DMS53 (cell line): ENCODE data around the gene MYO16.

Experiments
- DNase-seq: peaks from one replicate; lab custom pipeline; 2025; lab: John Stamatoyannopoulos, UW

The MYO16 gene

DNA sequence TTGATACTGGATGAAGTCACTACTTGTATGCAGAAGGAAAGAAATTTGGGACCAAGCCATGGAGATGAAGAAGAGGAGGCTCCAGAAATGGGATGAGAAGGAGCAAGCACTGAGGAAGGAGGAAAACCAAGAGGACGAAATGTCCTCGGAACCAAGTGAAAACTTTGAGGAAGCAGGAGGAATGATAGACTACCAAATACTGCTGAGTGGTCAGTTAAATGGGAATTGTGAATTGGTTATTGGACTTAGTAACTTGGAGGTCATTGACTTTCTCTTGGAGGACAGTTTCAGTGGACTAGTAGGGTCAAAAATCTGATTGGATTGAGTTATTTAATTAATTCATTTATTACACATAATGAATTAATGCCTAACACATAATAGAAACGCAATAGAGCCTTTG lies 167.9 kb downstream of the MYO16 start:
- no peak for DNase-seq

DNA sequence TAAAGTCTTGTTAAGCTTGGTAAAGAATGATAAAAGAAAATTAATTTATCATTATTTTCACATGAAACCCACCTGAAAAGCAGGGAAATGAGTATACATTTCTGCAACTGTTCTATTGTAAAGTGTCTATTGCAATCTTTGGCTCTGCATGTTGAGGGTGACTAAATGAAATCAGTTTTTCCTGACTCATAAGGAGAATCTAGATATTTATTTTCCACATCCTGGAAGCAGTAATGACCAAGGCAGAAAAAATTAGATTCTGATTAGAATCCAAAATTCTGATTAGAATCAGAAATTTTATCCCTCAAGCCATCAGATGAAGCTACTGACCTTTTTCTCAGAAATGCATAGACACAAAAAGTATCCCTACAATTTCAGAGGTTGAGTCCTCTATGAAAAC lies 178.4 kb downstream of the MYO16 start:
- no peak for DNase-seq

DNA sequence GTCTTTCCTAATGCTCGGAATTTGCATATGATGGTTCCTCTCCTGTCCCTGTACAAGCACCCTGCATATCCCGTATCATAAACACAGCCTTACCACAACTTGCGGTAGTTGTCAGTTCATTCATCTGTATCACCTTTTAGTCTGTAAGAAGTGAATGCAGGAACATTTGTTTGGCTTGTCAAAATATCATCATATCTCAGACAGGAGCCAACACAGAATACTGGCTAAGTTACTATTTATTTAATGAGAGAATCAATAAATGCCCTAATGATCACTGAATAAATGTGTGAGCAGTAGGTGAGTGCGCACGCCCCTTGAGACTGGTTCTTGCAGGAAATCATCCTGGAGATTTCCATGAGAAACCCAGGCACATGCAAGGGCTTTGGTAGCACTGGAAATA lies 182.8 kb downstream of the MYO16 start:
- DNase-seq, result no peak

DNA sequence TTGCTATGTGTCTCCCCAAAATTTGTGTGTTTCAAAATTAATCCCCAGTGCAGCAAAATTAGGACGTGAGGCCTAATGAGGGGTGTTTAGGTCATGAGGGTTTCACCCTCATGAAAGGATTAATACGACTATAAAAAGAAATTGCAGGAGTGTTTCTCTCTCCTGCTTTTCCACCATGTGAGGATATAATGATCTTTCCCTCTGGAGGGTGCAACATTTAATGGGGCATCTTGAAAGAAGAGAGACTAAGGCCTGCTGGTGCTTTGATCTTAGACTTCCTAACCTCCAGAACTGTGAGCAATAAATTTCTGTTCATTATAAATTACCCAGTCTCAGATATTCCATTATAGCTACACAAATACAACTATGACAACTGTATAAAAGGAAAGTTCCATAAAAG lies 183.2 kb downstream of the MYO16 start:
- no peak for DNase-seq

DNA sequence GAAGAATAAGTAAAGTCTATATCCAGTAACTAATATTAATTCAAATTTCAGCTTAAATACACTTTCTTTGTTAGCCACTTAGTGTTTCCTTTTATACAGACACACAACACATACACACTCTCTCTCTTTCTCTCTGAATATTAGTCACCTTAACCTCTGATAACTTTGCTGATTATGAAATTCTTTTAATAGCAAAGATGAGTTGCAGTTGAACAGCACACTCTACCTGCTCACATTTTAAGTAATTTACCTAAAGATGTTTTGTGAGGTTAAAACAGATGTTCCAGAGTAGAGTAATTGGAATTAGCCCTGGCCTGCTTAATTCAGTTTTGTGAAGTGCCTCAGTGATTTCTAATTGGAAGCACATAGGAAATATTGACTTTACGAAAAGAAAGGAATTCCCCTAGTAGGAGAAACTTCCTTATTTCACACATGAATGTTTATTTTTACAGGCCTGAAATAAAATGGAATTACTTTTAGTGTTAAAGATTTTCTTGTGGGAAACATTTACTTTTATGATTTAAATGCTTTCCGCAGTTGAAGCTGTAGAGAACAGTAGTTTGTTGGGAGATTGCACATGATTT lies 184.3 kb downstream of the MYO16 start:
- no peak for DNase-seq

DNA sequence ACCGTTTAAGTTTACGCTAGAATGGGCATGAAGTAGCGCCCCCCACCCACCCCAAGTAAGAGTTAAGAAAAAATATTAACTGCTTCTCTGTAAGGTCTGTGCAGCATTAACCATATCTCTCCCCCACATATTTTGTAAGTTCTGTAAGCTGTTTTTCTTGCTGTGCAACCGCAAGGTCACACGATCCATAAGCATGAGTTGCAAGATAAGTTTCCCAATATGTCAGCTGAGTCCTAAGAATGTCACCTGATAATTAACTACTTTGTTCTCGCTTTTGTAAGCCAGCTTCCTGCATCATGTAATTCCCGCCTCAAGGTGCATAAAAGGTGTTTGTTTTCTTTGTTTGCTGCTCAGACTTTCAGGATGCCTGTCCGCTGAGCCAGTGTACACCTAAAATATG lies 187.0 kb downstream of the MYO16 start:
- no peak for DNase-seq

DNA sequence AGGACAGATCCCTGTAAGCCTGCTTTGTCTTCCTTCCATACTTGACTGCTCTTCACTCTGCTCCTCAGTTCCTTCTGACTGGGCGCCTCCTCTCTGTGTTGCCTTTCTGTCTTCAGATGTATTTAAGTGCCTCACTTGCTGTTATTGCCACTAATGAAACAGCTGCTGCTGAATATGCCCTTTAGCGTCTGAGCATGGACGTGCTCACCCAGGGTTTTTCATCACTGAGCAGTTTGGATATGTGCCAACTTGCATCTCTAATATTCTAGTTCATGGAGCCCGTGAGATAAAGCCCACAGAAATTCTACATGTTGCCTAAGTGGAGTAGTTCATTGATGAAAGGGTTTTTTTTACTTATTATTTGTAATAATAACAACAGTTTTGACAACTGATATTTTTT lies 198.2 kb downstream of the MYO16 start:
- DNase-seq, result no peak

DNA sequence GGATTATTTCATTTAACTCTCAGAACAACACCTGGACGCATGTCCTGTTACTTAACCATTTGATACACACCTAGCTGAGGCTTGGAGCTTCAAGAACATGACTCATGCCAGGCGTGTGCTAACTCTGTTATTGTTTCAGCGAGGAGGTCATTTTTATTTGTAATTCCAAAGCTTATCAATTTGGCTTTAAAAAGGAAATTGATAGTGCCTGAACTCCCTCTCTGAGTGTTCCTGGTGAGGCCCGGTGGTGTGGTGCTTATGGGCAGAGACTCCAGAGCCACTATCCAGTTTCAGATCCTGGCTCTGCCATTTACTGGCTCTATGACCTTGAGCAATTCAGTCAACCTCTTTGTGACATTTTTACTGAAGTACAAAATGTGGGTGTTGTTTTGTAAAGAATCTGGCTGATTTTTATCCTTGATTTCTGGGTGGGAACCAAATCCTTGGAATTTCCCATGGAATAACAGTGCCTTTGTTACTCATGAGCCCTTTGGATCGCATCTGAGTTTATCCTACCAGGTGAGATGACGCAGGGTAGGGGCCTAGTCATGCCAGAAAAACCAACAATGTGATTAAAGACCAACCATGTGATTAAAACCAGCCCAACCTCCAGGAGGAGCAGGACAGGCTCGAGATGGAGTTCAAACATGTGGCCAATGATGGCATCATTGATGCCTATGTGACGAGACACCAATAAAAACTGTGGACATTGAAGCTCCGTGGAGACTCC lies 198.8 kb downstream of the MYO16 start:
- DNase-seq, result no peak

DNA sequence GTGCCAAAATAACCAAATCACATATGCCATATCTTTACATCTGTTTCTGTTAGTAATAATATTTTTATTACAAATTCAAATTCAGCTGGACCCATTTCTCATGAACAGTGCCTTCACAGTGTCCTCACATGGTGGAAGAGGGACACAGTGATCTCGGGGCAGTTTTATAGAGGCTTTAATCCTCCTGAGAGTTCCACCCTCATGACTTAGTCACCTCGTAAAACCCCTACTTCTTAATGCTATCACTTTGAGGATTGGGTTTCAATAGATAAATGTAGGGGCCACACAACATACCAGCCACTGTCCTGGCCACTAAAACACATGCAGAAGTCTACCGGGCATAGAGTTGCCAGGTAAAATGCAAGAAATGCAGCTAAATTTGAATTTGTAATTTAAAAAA lies 201.5 kb downstream of the MYO16 start:
- no peak for DNase-seq

DNA sequence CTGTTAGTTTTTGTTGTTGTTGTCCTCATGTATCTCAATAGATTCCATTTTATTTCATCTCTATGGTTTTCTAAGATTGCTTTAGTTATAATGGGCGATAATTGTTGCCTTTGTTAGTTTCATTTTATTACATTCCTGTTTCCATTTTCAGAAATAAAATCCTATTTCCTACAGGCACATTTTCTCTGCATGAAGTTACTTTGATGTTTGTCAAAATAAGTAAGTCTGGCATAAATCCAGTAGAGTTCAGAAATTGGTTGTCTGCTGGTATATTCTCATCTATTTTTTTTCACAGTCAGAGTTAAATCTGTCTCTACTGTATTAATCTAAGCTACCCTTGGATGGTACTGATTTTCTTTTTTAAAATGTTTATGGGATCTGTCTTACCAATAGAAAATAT lies 204.1 kb downstream of the MYO16 start:
- no peak for DNase-seq

DNA sequence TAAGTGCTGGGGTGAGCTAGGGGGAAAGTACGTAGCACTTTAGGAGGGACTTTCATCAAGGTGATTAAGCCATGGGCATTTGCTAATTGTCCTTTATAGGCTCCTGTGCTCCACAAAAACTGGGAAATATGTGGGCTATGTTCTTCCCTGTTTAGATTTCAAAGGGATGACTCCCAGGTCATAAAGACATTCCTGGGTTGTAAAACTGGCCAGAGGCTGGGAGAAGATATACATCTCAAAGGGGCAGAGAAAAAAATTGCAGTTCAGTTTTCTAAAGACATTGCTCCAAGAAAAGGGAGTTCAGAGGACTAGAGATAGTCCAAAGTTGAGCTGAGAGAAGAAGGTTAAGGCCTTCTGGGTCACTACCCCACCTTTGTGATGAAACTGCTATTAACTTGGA lies 204.8 kb downstream of the MYO16 start:
- DNase-seq, result no peak

DNA sequence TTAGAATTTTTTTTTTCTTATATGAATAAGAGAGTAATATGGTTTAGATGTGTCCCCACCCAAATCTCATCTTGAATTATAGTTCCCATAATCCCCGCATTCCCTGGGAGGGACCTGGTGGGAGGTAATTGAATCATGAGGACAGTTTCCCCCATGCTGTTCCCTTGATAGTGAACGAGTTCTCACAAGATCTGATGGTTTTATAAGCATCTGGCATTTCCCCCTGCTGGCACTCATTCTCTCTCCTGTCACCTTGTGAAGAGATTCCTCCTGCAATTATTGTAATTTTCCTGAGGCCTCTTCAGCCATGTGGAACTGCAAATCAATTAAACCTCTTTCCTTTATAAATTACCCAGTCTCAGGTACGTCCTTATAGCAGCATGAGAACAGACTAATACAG lies 205.7 kb downstream of the MYO16 start:
- DNase-seq, result no peak

DNA sequence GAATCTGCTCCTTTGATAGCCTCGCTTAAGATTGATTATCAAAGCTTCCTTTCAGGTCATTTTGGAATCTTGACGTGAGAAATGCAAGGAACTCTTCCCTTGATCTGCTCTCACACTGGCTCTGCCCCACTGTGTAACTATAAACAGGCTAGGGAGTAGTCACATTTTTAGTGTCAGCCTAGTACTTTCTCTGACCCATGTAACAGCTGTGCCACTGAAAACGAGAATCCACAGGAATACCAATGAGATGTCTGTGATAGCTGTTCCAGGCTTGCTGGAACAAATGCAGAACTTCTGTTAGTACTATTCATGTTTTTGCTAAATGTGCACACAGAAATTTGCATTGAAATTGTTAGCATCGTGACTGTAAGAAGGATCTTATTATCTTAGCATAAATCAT lies 221.3 kb downstream of the MYO16 start:
- no peak for DNase-seq

DNA sequence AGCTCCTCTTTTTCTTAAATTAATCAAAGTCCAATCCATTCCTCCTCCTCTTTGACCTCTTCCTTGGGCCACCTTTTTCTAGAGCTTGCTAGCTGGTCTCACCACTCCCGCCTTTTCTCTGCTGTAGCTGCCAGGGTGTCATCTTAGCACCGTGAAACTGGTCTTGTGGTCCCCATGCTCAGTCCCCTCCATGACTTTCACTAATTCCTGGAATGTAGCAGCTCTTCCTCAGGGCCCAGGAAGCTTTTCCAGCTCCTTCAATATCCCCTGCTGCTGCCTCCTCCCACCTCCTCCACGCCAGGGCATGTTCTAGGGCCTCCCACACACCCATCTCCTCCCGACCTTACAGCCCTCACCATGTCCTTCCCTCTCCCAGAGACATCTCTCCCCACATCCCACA lies 222.2 kb downstream of the MYO16 start:
- DNase-seq, result no peak

DNA sequence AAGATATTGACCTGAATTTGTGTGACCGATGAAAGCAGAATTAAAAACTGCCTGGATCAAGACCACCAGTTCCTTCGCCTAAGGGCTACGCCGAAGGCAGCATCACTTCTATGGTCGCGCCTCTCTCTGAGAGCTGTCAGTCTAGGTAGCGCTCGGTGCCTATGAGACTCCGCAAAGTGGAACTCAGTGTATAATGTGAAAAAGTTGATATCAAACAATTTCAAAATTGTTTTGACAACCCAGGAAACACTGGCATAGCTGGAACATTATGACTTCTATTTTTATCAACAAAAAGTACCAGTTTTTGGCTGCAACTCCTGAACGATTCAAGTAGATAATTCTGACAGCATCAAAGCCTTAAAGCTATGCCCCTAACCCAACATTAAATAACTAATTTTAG lies 223.6 kb downstream of the MYO16 start:
- DNase-seq, result no peak

DNA sequence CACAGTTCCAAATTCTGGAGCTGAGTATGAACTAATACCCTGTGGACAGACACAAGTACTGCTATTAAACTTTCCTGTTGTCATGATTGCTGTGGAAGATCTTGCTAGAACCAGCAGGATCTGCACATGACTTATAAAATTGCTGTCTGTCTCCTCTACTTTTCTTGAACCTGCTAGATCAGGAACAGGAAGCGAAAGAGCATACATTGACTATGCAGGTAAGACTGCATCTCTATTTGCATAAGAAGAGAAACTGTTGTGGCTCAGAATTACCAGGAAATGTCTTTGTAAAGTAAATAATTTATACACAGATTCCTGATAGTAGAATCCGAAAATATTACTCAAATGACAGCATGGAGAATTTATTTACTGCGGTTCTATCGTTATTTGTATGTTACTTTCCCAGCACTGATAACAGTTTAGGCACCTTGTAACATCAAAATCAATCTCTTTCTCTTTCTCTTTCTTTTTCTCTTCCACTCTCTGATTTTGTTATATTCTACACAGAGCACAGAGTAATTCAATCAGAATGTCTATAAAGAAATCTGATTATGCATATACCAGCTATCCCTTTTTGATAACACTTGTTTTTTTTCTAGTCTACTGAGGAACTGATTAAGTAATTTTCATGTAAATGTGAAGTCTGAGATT lies 226.5 kb downstream of the MYO16 start:
- no peak for DNase-seq

DNA sequence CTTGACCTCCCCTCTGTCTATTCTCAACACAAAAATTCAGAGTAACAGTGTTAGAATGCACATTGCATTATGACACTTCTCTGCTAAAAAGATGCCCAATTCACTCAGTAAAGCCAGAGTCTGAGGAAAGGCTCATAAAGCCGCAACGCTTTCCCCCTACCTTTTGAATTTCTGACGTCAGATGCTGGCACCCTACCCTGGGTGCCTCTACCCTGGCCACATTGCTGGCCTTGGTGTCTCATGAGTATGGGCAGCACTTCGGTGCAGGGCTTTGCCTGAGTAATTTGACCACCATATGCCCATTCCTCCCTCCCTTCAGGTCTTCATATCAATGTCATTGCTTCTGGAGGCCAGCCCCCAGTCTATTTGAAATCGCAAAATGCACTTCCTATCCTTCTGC lies 229.3 kb downstream of the MYO16 start:
- DNase-seq, result no peak

DNA sequence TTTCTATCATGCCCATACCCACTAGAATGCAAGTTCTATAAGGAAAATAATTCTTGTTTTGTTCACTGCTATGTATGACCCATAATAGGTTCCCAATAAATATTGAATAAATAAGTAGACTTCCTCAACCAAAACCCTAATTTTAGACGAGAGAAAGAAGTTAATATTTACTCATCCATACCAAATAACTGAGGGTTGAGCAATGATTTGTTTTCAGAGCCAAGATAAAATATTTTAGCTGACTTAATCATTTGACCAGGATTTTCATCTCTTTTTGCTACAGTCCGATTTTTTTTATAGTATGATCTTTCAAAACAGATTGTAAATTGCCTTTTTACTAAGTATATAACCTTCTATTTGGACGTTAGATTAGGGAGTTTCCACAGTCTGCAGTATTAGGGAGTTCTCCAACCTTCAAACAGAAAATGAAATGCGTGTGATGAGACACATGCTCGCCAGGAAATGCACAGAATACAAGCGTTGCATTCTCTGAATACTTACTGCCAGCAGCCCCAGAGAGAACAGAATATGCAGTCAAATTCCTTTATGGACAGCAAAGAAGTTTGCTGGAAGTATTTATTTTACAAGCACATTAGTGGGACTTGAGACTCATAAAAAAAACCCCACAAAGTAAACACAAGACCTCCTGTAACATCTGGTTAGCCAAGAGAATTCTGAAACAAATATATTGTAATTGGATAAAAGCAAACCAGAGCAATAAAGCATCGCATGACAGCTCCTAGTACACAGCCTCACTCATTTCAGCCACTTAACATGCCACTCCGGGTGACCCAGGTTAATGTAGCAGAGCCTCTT lies 230.0 kb downstream of the MYO16 start:
- DNase-seq, result no peak

DNA sequence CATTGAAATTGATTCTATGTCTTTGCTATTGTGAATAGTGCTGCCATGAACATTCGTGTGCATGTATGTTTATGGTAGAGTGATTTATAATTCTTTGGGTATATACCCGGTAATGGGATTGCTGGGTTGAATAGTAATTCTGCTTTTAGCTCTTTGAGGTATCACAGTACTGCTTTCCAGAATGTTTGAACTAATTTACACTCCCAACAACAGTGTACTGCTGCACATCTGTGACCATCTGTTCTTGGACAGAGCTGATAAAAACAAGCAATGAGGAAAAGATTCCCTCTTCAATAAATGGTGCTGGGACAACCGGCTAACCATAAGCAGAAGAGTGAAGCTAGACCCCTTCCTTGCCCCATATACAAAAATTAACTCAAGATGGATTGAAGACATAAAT lies 231.0 kb downstream of the MYO16 start:
- DNase-seq, result no peak

DNA sequence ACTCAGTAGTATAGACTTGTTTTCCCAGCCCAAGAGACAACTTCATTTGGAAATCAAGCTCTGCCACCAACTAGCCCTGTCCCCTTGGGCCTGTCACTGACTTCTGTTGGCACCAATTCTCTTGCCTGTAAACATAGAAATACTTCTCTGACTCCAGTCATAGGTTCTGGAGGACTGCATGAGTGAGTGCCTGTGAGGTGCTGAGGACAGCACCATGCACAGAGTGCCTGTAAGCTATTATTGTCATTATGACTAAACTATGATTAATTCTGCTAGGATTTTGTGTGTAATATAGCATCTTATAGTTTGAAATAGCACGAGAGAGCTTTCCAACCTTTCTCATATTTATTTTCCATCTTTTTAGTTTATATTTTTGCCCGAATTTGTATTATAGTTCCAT lies 247.9 kb downstream of the MYO16 start:
- DNase-seq, result no peak

DNA sequence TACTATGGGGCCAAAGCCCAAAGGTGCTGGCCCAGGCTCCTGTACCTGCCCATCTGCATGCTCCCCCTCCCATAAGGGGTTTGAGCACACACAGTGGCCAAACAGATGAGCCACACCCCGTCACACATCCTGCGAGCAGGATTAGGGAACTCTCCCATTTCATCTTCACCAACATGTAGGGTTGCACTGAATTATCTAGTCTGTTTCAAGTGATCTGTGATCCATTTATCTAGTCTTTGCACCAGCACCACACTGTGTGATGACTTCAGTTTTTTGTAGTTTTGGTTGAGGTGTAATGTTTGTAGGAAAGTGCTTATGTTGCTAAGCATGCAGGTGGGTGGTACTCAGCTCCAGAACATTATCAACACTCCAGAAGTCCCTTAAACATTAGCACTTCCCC lies 249.3 kb downstream of the MYO16 start:
- DNase-seq, result no peak

DNA sequence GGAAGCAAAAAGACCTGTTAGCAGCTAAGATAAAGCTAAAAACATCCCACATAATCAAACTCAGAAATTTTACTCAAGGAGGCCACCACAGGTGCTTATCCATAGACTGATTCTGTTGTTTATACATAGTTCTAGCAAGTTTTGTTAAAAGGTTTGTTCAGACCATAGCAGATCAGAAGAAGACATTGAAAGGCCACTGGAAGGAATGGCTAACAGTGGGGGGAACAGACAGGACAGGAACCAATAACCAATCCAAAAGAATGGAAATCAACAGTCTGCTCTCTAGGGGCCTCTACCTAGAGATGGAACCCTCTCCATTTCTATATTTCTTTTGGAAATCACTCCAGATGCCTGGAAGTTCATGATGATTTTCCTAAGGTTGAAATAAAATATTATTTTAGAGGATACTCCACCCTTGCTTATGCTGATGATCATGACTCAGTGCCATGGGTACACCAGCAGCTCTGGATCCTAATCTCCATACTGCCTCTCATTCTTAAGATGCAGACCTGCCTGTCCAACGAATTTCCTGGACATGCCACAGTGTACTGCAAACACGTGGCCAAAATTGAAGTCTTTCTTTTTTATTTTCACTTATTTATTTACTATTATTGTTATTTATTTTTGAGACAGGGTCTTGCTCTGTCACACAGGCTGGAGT lies 260.0 kb downstream of the MYO16 start:
- DNase-seq, result no peak
